GM10248 (cell line): Measurements from ENCODE around the gene TEX14.

ENCODE experiments used
- CTCF ChIA-PET: fragments of 300-600 bp; sonication (Branson Sonifier 250); formaldehyde crosslinking; extraction: SDS; loops from one replicate; lab custom pipeline; 2021; ENCODE audit warnings: antibody characterized with exemption; lab: Yijun Ruan, JAX
- POLR2A ChIA-PET: fragments of 350-650 bp; sonication (Branson Sonifier 250); formaldehyde crosslinking; extraction: SDS; loops from one replicate; lab custom pipeline; 2020; ENCODE audit warnings: antibody characterized with exemption; lab: Yijun Ruan, JAX
- DNase-seq: peaks from one replicate; pipeline ENCODE4 v3.0.0; 2012; ENCODE audit errors: extremely low spot score
- CTCF ChIP-seq: IDR thresholded peaks from 2 replicates; pipeline ENCODE4 v1.5.1; 2012; ENCODE audit warnings: mild to moderate bottlenecking, low read depth; ENCODE audit errors: extremely low read depth, missing control alignments, control extremely low read depth

The TEX14 gene

GRCh38 chr17:58703137-58703915 is 11.5 kb upstream of the TEX14 start:
- no peak for TF ChIP-seq CTCF
- ChIA-PET CTCF (interaction anchor here (0.9 to 2.2 kb wide), 2 partner anchors 11 to 12 kb away, joined by 3 to 9 read pairs; partner anchors contain the start of genes RAD51C and TEX14), POLR2A (no interaction called here)
- DNase-seq = no peak

GRCh38 chr17:58702708-58703107 is 10.9 kb upstream of the TEX14 start:
- ChIA-PET POLR2A (no interaction called here), CTCF (interaction anchor here (2.2 kb wide), 1 partner anchor 10 kb away, joined by 9 read pairs; the partner anchor contains the start of genes RAD51C and TEX14)
- no peak for DNase-seq
- no peak for TF ChIP-seq CTCF

GRCh38 chr17:58702045-58702476 is 10.2 kb upstream of the TEX14 start:
- ChIA-PET POLR2A (interaction anchor here (1.0 kb wide), 1 partner anchor 71 kb away, joined by 3 read pairs; no protein-coding TSS in a partner anchor), CTCF (interaction anchor here (1.6 to 2.9 kb wide), 3 partner anchors 10 to 13 kb away, joined by 4 to 17 read pairs (median 9); partner anchors contain the start of genes RAD51C and TEX14)
- no peak for TF ChIP-seq CTCF
- no peak for DNase-seq

- TF ChIP-seq CTCF = no peak
- POLR2A ChIA-PET = no interaction called here
- no peak for DNase-seq
- CTCF ChIA-PET = interaction anchor here (0.9 to 2.9 kb wide), 5 partner anchors 12 to 292 kb away, joined by 3 to 17 read pairs (median 3); no protein-coding TSS in a partner anchor
These were observed 7.9 kb upstream of the TEX14 start for GRCh38 chr17:58699771-58700170.

- DNase-seq = no peak
- TF ChIP-seq CTCF = no peak
- CTCF ChIA-PET = no interaction called here
- POLR2A ChIA-PET = no interaction called here
These were observed 3.0 kb upstream of the TEX14 start for GRCh38 chr17:58694826-58695225.

- TF ChIP-seq CTCF = no peak
- ChIA-PET CTCF (no interaction called here), POLR2A (interaction anchor here (0.6 kb wide), 1 partner anchor 36 kb away, joined by 4 read pairs; no protein-coding TSS in a partner anchor)
- no peak for DNase-seq
These were observed 2.5 kb upstream of the TEX14 start for GRCh38 chr17:58694302-58694701.
